Measurements from ENCODE around the gene TAC3.
"Not testable (repeated sequence)": the region's sequence is repeated elsewhere in the genome, so short reads cannot be mapped to it uniquely, and the experiment has no call there.

TAC3 gene

GRCh38 chr12:57016348-57016747 is at the start of gene TAC3:
TAC3 (minus strand) TSS chr12:57016529; CDS start chr12:57015797, 732 bp downstream.
- no peak for DNase-seq

- no peak for DNase-seq
Measured at GRCh38 chr12:57063991-57064685, 47.8 kb upstream of the TAC3 start.

GRCh38 chr12:57058454-57058853 is 42.1 kb upstream of the TAC3 start:
- DNase-seq: no peak

- DNase-seq: no peak
Measured at GRCh38 chr12:57057067-57057751, 40.9 kb upstream of the TAC3 start.

- DNase-seq: no peak
Measured at GRCh38 chr12:57055824-57056223, 39.5 kb upstream of the TAC3 start.

- not testable (repeated sequence) for DNase-seq
Measured at GRCh38 chr12:57053901-57054300, 37.6 kb upstream of the TAC3 start.

- not testable (repeated sequence) for DNase-seq
Measured at GRCh38 chr12:57053146-57053545, 36.8 kb upstream of the TAC3 start.

- no peak for DNase-seq
Measured at GRCh38 chr12:57051011-57051410, 34.7 kb upstream of the TAC3 start.

- no peak for DNase-seq
Measured at GRCh38 chr12:57049890-57050289, 33.6 kb upstream of the TAC3 start, which contains the start of gene MYO1A. MYO1A (minus strand) TSS chr12:57050129; CDS start chr12:57048323, 1,806 bp downstream.

GRCh38 chr12:57049119-57049446 is 32.8 kb upstream of the TAC3 start:
- no peak for DNase-seq

- no peak for DNase-seq
Measured at GRCh38 chr12:57048423-57049118, 32.2 kb upstream of the TAC3 start.

- DNase-seq: no peak
Measured at GRCh38 chr12:57047981-57048380, 31.7 kb upstream of the TAC3 start.

GRCh38 chr12:57046947-57047890 is 30.9 kb upstream of the TAC3 start:
- DNase-seq: no peak

GRCh38 chr12:57046086-57046791 is 29.9 kb upstream of the TAC3 start:
- no peak for DNase-seq

GRCh38 chr12:57044889-57045288 is 28.6 kb upstream of the TAC3 start:
- no peak for DNase-seq

GRCh38 chr12:57044468-57044867 is 28.1 kb upstream of the TAC3 start:
- no peak for DNase-seq

GRCh38 chr12:57042695-57043094 is 26.4 kb upstream of the TAC3 start:
- DNase-seq: no peak

GRCh38 chr12:57040750-57041149 is 24.4 kb upstream of the TAC3 start:
- no peak for DNase-seq

- no peak for DNase-seq
Measured at GRCh38 chr12:57040211-57040610, 23.9 kb upstream of the TAC3 start.

GRCh38 chr12:57039016-57039798 is 22.9 kb upstream of the TAC3 start:
- no peak for DNase-seq

GRCh38 chr12:57037264-57037663 is 20.9 kb upstream of the TAC3 start:
- no peak for DNase-seq
